T-helper 17 cell (primary cell): Measurements from ENCODE around the gene TRIM22. TPM values are rescaled to one million over a fixed set of nuclear protein-coding genes. Genes with fewer than 3 reads are reported as not detected.

Source experiments
- ATAC-seq: fragments of 150-1000 bp; cut with Tn5 transposase; 2 replicates; pipeline ENCODE4 v1.10.0; 2021; ENCODE audit warnings: mild to moderate bottlenecking, moderate library complexity
- DNase-seq, 3 donors: peaks; one replicate each; pipeline versions ENCODE4 v3.0.0 to v3.0.0-alpha.2; 2020 to 2021
- H3K9me3 ChIP-seq: one replicate; pipeline ENCODE4 v1.7.0; 2013; ENCODE audit warnings: low read length, mild to moderate bottlenecking; ENCODE audit not compliant: control insufficient read depth, poor library complexity, severe bottlenecking
- H3K27ac Mint-ChIP-seq: one replicate; pipeline ENCODE4 v1.8.0; 2022; ENCODE audit warnings: mild to moderate bottlenecking, moderate library complexity, mixed read lengths
- H3K27me3 Mint-ChIP-seq: one replicate; pipeline ENCODE4 v1.8.0; 2022; ENCODE audit warnings: mixed read lengths
- H3K36me3 Mint-ChIP-seq: one replicate; pipeline ENCODE4 v1.8.0; 2022; ENCODE audit warnings: low read depth, mixed read lengths
- H3K4me1 Mint-ChIP-seq: one replicate; pipeline ENCODE4 v1.8.0; 2022; ENCODE audit warnings: mild to moderate bottlenecking, mixed read lengths
- H3K4me3 Mint-ChIP-seq: one replicate; pipeline ENCODE4 v1.8.0; 2022; ENCODE audit warnings: mild to moderate bottlenecking, moderate library complexity, mixed read lengths
- total RNA-seq, 4 donors: library from RNA in 2 of 4; stranded (reverse) in 2 of 4; gene quantifications; one replicate each; pipeline ENCODE4 v1.2.3 and lab custom pipeline; 2022 to 2026

The TRIM22 gene
- total RNA-seq, 2 donors from 2014 or later = 273 to 293 TPM

DNA sequence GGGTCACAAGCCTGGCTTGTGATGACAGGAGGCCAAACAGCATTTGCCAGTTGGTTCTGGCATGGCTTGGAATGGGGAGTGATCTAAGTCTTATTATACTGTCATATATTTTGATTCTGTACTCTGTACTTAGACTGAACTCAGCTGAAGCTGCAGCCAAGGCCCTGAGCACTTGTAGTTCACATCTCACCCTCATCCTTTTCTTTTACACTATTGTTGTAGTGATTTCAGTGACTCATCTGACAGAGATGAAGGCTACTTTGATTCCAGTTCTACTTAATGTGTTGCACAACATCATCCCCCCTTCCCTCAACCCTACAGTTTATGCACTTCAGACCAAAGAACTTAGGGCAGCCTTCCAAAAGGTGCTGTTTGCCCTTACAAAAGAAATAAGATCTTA, 47.5 kb downstream of the TRIM22 start:
- DNase-seq = no peak
- peaks cover 2% of the 10 kb centered on the region for H3K9me3 ChIP-seq
- Mint-ChIP-seq H3K4me3 (no peak overlapping the region), H3K4me1 (no peaks in the 10 kb centered on the region), H3K36me3 (peaks cover 2% of the 10 kb centered on the region), H3K27ac (no peak overlapping the region), H3K27me3 (no peaks in the 10 kb centered on the region)
- ATAC-seq = no peak

- DNase-seq (no peak), ATAC-seq (no peak)
- no peaks in the 10 kb centered on the region for H3K4me1 Mint-ChIP-seq
- H3K36me3 Mint-ChIP-seq = peaks cover 2% of the 10 kb centered on the region
- no peak overlapping the region for H3K4me3 Mint-ChIP-seq
- no peak overlapping the region for H3K27ac Mint-ChIP-seq
- H3K9me3 ChIP-seq = peaks cover 2% of the 10 kb centered on the region
- no peaks in the 10 kb centered on the region for H3K27me3 Mint-ChIP-seq
Measured at GRCh38 chr11:5737670-5738392, 48.2 kb downstream of the TRIM22 start.

- ATAC-seq = no peak
- DNase-seq = no peak
- peaks cover 2% of the 10 kb centered on the region for H3K36me3 Mint-ChIP-seq
- no peaks in the 10 kb centered on the region for H3K4me1 Mint-ChIP-seq
- peaks cover 2% of the 10 kb centered on the region for H3K9me3 ChIP-seq
- H3K27ac Mint-ChIP-seq = no peak overlapping the region
- H3K27me3 Mint-ChIP-seq = no peaks in the 10 kb centered on the region
- H3K4me3 Mint-ChIP-seq = no peak overlapping the region
Measured at GRCh38 chr11:5738431-5738830, 48.8 kb downstream of the TRIM22 start.

DNA sequence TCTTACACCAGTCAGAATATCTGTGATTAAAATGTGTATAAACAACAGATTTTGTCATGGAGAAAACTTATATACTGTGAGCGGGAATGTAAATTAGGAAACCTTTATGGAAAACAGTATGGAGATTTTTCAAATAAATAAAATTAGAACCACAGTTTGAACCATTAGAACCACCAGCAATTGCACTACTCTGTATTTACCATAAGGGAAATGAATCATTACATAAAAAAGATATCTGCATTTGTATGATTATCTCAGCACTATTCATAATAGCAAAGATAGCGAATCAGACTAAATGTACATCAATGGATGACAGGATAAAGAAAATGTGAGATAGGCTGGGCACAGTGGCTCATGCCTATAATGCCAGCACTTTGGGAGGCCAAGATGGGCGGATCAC, 57.0 kb downstream of the TRIM22 start:
- DNase-seq (no peak), ATAC-seq (no peak)
- Mint-ChIP-seq H3K27me3 (no peaks in the 10 kb centered on the region), H3K27ac (no peak overlapping the region), H3K4me1 (no peaks in the 10 kb centered on the region), H3K36me3 (no peaks in the 10 kb centered on the region), H3K4me3 (no peak overlapping the region)
- no peaks in the 10 kb centered on the region for H3K9me3 ChIP-seq

GRCh38 chr11:5749836-5750235, 60.2 kb downstream of the TRIM22 start:
- DNase-seq = no peak
- no peaks in the 10 kb centered on the region for H3K9me3 ChIP-seq

GRCh38 chr11:5753943-5754342, 64.4 kb downstream of the TRIM22 start, which contains the start of gene OR52N4:
Gene OR52N4, plus strand, starts transcription at chr11:5754243. Its CDS starts 498 bp downstream, at chr11:5754741.
- Mint-ChIP-seq H3K27me3 (no peaks in the 10 kb centered on the region), H3K27ac (no peak within 1 kb of the TSS), H3K4me3 (no peak within 1 kb of the TSS), H3K4me1 (no peaks in the 10 kb centered on the region), H3K36me3 (no peaks in the 10 kb centered on the region)
- ATAC-seq (no peak), DNase-seq (no peak)
- no peaks in the 10 kb centered on the region for H3K9me3 ChIP-seq

More at GRCh38 chr11:5749836-5750235, 60.2 kb downstream of the TRIM22 start:
- Mint-ChIP-seq H3K36me3 (no peaks in the 10 kb centered on the region), H3K4me3 (no peak overlapping the region), H3K27ac (no peak overlapping the region), H3K27me3 (no peaks in the 10 kb centered on the region), H3K4me1 (no peaks in the 10 kb centered on the region)
- ATAC-seq = no peak

Other genes with a start within 250 kb of the TRIM22 start
- not detected for gene OR51I1, start 248.3 kb upstream of the TRIM22 start, total RNA-seq
- gene OR51I2, start 240.5 kb upstream of the TRIM22 start, total RNA-seq = not detected
- not detected for gene OR52D1, start 201.1 kb upstream of the TRIM22 start, total RNA-seq
- gene UBQLN3, start 179.8 kb upstream of the TRIM22 start, total RNA-seq = under 1 TPM in 1 of 2 donors, not detected in 1; 0.20 TPM
- under 1 TPM; 0.29 to 0.42 TPM for gene UBQLNL, start 173.1 kb upstream of the TRIM22 start, total RNA-seq
- gene OR52H1, start 141.2 kb upstream of the TRIM22 start, total RNA-seq = not detected
- not detected for gene OR52B6, start 108.9 kb upstream of the TRIM22 start, total RNA-seq
- not detected for gene TRIM6, start 93.2 kb upstream of the TRIM22 start, total RNA-seq
- 1 to 10 TPM; 3.8 to 6.5 TPM for gene TRIM34, start 64.8 kb upstream of the TRIM22 start, total RNA-seq
- 10 to 100 TPM in 1 of 2 donors, 1 to 10 TPM in 1; 9.9 to 10.4 TPM for gene TRIM5, start 4.7 kb upstream of the TRIM22 start, total RNA-seq
- gene OR56B1, start 46.7 kb downstream of the TRIM22 start, total RNA-seq = under 1 TPM in 1 of 2 donors, not detected in 1; 0.20 TPM
- 1 to 10 TPM; 1.3 to 1.4 TPM for gene OR52N4, start 64.5 kb downstream of the TRIM22 start, total RNA-seq
- not detected for gene OR52N5, start 93.6 kb downstream of the TRIM22 start, total RNA-seq
- not detected for gene OR52N1, start 101.5 kb downstream of the TRIM22 start, total RNA-seq
- not detected for gene OR52N2, start 119.1 kb downstream of the TRIM22 start, total RNA-seq
- not detected for gene OR52E6, start 152.1 kb downstream of the TRIM22 start, total RNA-seq
- gene OR52E8, start 167.9 kb downstream of the TRIM22 start, total RNA-seq = not detected
- not detected for gene OR52E4, start 190.8 kb downstream of the TRIM22 start, total RNA-seq
- not detected for gene OR52E5, start 203.4 kb downstream of the TRIM22 start, total RNA-seq